Breast epithelium (tissue), 4 donors: ENCODE measurements around the gene TMEM201. TPM values are rescaled to one million over a fixed set of nuclear protein-coding genes. Genes with fewer than 3 reads are reported as not detected.
A peak's percentile ranks its signal among the peaks of the same experiment; 100 is the strongest.
"Not testable (repeated sequence)": the region's sequence is repeated elsewhere in the genome, so short reads cannot be mapped to it uniquely, and the experiment has no call there.

Experiments
- DNase-seq, 2 donors: peaks; one replicate each; pipeline ENCODE4 v3.0.0-alpha.2; 2019; ENCODE audit warnings: low spot score in 2 of 2
- H3K27ac ChIP-seq, 2 donors: fragments of 200-600 bp; sonication (generic) in 1 of 2; one replicate each; pipeline ENCODE4 v1.5.1; 2016 to 2019; ENCODE audit warnings: mild to moderate bottlenecking in 1 of 2
- H3K27me3 ChIP-seq, 2 donors: fragments of 200-600 bp; sonication (generic) in 1 of 2; one replicate each; pipeline versions ENCODE4 v1.5.1 to v1.6.0; 2017 to 2019; ENCODE audit warnings: control low read depth in 1 of 2, mild to moderate bottlenecking in 1 of 2
- H3K36me3 ChIP-seq: fragments of 200-600 bp; one replicate; pipeline ENCODE4 v1.5.1; 2019
- H3K4me1 ChIP-seq, 2 donors: fragments of 200-600 bp; sonication (generic); one replicate each; pipeline ENCODE4 v1.5.1; 2016 to 2019; ENCODE audit warnings: control low read depth in 1 of 2
- H3K4me3 ChIP-seq, 3 donors: fragments of 200-600 bp; sonication (generic); 1 replicate in 2 of 3; 2 replicates in 1 of 3; pipeline ENCODE4 v1.5.1; 2016 to 2019; ENCODE audit warnings: mild to moderate bottlenecking in 3 of 3, moderate library complexity in 2 of 3
- H3K9me3 ChIP-seq, 2 donors: fragments of 200-600 bp; sonication (generic) in 1 of 2; one replicate each; pipeline ENCODE4 v1.5.1; 2016 to 2019; ENCODE audit warnings: control low read depth in 1 of 2
- CTCF ChIP-seq, 3 donors: fragments of 450-650 bp; IDR thresholded peaks; one replicate each; pipeline ENCODE4 v1.5.1; 2016 to 2017; ENCODE audit warnings: antibody characterized with exemption in 3 of 3, mild to moderate bottlenecking in 3 of 3, moderate library complexity in 3 of 3
- POLR2A ChIP-seq: fragments of 450-650 bp; IDR thresholded peaks from one replicate; pipeline ENCODE4 v1.6.1; 2016; ENCODE audit warnings: antibody characterized with exemption, mild to moderate bottlenecking, moderate library complexity
- POLR2AphosphoS5 ChIP-seq, 3 donors: sonication (generic); formaldehyde crosslinking; IDR thresholded peaks; one replicate each; pipeline ENCODE4 v1.6.1; 2017; ENCODE audit warnings: antibody characterized with exemption in 3 of 3
- intact Hi-C: fragments of 100-400 bp; cut with DNase I; formaldehyde crosslinking; loops from one replicate; pipeline ENCODE4 v1.15.1; 2023; ENCODE audit warnings: low total_unique reads
- total RNA-seq, 3 donors: library from RNA; depleted of rRNA; stranded (reverse); fragments of >200 nt; gene quantifications; one replicate each; pipeline ENCODE4 v1.1.0, GENCODE V29; 2016

TMEM201 gene
- total RNA-seq, 3 donors from 2014 or later = 5.0 to 6.2 (median 5.0) TPM

GRCh38 chr1:9624081-9624480, 35.4 kb downstream of the TMEM201 start:
- peaks cover 0 to 9% of the 10 kb centered on the region in 2 donors for H3K27me3 ChIP-seq

DNA sequence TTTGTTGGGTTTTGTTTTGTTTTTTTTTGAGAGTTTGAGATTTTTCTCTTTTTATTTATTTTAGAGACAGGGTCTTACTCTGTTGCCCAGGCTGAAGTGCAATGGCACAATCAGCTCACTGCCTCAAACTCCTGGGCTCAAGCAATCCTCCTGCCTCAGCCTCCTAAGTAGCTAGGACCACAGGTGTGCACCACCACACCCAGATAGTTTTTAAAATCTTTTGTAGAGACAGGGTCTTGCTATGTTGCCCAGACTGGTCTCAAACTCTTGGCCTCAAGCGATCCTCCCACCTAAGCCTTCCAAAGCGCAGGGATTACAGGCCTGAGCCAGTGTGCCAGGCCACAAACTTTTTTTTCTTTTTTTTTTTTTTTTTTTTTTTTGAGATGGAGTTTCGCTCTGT, 36.3 kb downstream of the TMEM201 start:
- H3K9me3 ChIP-seq, DNase-seq, H3K4me3 ChIP-seq, intact Hi-C loops, H3K4me1 ChIP-seq, H3K27me3 ChIP-seq, H3K27ac ChIP-seq, H3K36me3 ChIP-seq: not testable (repeated sequence)

More at GRCh38 chr1:9624081-9624480, 35.4 kb downstream of the TMEM201 start:
- H3K36me3 ChIP-seq = no peaks in the 10 kb centered on the region
- no peak overlapping the region for H3K4me3 ChIP-seq
- no peak overlapping the region for H3K27ac ChIP-seq
- intact Hi-C loops = no loop called here
- TF ChIP-seq CTCF (IDR thresholded peaks at IDR 0.05) = no peak
- TF ChIP-seq POLR2A = no peak
- no peak for TF ChIP-seq POLR2AphosphoS5 (IDR thresholded peaks at IDR 0.05)
- DNase-seq = no peak
- H3K9me3 ChIP-seq = no peaks in the 10 kb centered on the region
- H3K4me1 ChIP-seq = no peaks in the 10 kb centered on the region

- H3K36me3 ChIP-seq = no peaks in the 10 kb centered on the region
- H3K27me3 ChIP-seq = peaks cover 0 to 9% of the 10 kb centered on the region in 2 donors
- H3K4me3 ChIP-seq = peak overlapping the region in 1 of 3 donors; percentile 57
- no peak for TF ChIP-seq POLR2AphosphoS5 (IDR thresholded peaks at IDR 0.05)
- DNase-seq = no peak
- no peaks in the 10 kb centered on the region for H3K4me1 ChIP-seq
- intact Hi-C loops = no loop called here
- H3K27ac ChIP-seq = no peak overlapping the region
- H3K9me3 ChIP-seq = no peaks in the 10 kb centered on the region
These were observed 37.5 kb downstream of the TMEM201 start for GRCh38 chr1:9626201-9626608.

DNA sequence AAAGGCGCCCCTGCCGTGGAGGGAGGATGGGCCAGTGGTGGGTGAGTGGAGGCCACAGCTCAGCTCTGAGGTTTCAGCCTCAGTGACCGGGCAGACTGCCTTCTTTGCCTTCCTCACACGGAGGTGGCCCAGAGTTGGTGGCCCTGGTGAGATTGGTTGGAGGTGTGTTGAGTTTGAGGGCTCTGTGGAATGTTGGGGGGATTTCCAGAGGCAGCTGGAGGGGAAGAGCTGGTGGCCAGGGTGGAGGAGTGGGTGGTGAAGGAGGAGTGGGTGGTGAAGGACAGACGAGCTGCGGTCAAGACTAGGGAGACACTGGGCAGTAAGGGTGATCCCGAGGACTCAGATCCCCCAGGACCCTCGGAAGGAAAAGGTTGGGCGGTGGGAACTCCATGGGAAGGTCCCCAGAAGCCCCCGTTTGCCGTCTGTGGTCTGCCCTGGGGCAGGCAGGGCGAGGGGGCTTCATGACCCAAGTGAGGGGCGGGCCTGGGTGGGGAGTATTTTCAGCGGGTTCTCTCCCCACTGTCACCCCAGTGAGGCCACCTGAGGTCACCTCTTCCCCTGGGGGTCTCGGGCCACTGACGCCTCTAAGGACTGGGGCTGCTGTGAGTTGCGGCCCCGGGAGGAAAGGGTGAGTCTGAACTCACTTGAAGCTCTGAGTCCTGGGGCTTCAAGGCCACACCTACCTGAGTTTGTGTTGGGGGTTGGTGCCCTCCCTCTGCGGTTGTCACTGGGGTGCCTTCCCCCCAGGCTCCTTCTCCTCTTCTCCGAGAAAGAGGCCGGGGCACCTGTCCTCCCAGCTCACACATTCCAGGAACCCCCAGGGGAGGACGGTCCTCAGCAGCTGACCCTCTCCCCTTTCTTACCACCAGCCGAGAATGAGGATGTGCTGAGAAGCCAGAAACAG, 40.1 kb downstream of the TMEM201 start:
- H3K27ac ChIP-seq = peak overlapping the region in 1 of 2 donors; percentile 25
- no peak for DNase-seq
- TF ChIP-seq POLR2AphosphoS5 (IDR thresholded peaks at IDR 0.05) = no peak
- no peak for TF ChIP-seq CTCF (IDR thresholded peaks at IDR 0.05)
- TF ChIP-seq POLR2A = no peak
- intact Hi-C loops = no loop called here
- H3K27me3 ChIP-seq = peaks cover 0 to 9% of the 10 kb centered on the region in 2 donors
- H3K9me3 ChIP-seq = no peaks in the 10 kb centered on the region
- no peaks in the 10 kb centered on the region for H3K36me3 ChIP-seq
- no peak overlapping the region for H3K4me3 ChIP-seq
- no peaks in the 10 kb centered on the region for H3K4me1 ChIP-seq

GRCh38 chr1:9629445-9630201, 40.9 kb downstream of the TMEM201 start:
- H3K27me3 ChIP-seq = peaks cover 0 to 9% of the 10 kb centered on the region in 2 donors
- H3K36me3 ChIP-seq = no peaks in the 10 kb centered on the region
- peak overlapping the region in 2 of 3 donors; percentile 4 to 15 for H3K4me3 ChIP-seq

More at GRCh38 chr1:9629445-9630201, 40.9 kb downstream of the TMEM201 start:
- intact Hi-C loops = no loop called here
- DNase-seq = no peak
- Histone ChIP-seq H3K9me3 (no peaks in the 10 kb centered on the region), H3K27ac (no peak overlapping the region), H3K4me1 (no peaks in the 10 kb centered on the region)
- TF ChIP-seq CTCF (IDR thresholded peaks at IDR 0.05) (no peak), POLR2A (no peak), POLR2AphosphoS5 (IDR thresholded peaks at IDR 0.05) (no peak)
